Measurements from ENCODE around the gene ZKSCAN5. TPM values are rescaled to one million over a fixed set of nuclear protein-coding genes. Genes with fewer than 3 reads are reported as not detected.

The ZKSCAN5 gene
- total and polyA plus RNA-seq, 7 experiments from 2014 or later = 4.1 to 11.0 (median 8.1) TPM

- H3K4me3 Mint-ChIP-seq = peak within 1 kb of the TSS; percentile 94 to 99 (median 98)
- CTCF ChIA-PET = no interaction called here
- peaks cover 23 to 49% (median 35%) of the 10 kb centered on the region in 7 donors for H3K4me1 Mint-ChIP-seq
- Histone ChIP-seq H3K4me1 (ENCODE audit: control insufficient read depth in 2 of 2, insufficient read depth in 2 of 2, low read length in 2 of 2) (peaks cover 8 to 15% of the 10 kb centered on the region in 2 donors), H3K36me3 (ENCODE audit: control insufficient read depth in 2 of 3, insufficient read depth in 3 of 3, low read length in 3 of 3) (peaks cover 0 to 8% (median 0%) of the 10 kb centered on the region in 3 experiments), H3K4me3 (ENCODE audit: low read length) (peak within 1 kb of the TSS; percentile 86), H3K27me3 (ENCODE audit: control insufficient read depth in 2 of 2, insufficient read depth in 2 of 2, low read length in 2 of 2) (no peaks in the 10 kb centered on the region), H3K27ac (ENCODE audit: low read depth, low read length) (peak within 1 kb of the TSS; percentile 82), H3K9me3 (ENCODE audit: control insufficient read depth in 2 of 3, low read length in 3 of 3) (no peaks in the 10 kb centered on the region)
- H3K27ac Mint-ChIP-seq = peak within 1 kb of the TSS; percentile 87 to 98 (median 95)
- POLR2A ChIA-PET = interaction anchor here (0.7 to 2.2 kb wide), 8 partner anchors 9 to 1773 kb away, joined by 3 to 18 read pairs (median 8); partner anchors contain the start of genes BUD31, PDAP1, ZKSCAN5 and ZNF394
- peaks cover 0 to 5% (median 0%) of the 10 kb centered on the region in 5 donors for H3K27me3 Mint-ChIP-seq
- DNase-seq = peak; percentile 90 to 98 (median 95)
- intact Hi-C loops (cut with micrococcal nuclease) = loop anchor here (1.0 to 10.0 kb wide), 14 partner anchors 7 to 952 kb away; partner anchors contain the start of genes BUD31 (in 2 of the 2), PDAP1 (in 2 of the 2), ZKSCAN5 (in 2 of the 2) and ZNF394 (in 2 of the 2)
- H3K9me3 Mint-ChIP-seq = no peaks in the 10 kb centered on the region
- peak; percentile 99 for ATAC-seq
- H3K36me3 Mint-ChIP-seq = peaks cover 0 to 12% (median 4%) of the 10 kb centered on the region in 5 donors
These were observed 31.7 kb upstream of the ZKSCAN5 start, which contains the start of gene ZNF789 for GRCh38 chr7:99472561-99473314. Gene ZNF789 (plus strand): TSS chr7:99472890. CDS start chr7:99476457, 3,567 bp downstream.

GRCh38 chr7:99473315-99473596, 31.2 kb upstream of the ZKSCAN5 start:
- ATAC-seq = no peak
- Histone ChIP-seq H3K9me3 (ENCODE audit: control insufficient read depth in 2 of 3, low read length in 3 of 3) (no peaks in the 10 kb centered on the region), H3K36me3 (ENCODE audit: control insufficient read depth in 2 of 3, insufficient read depth in 3 of 3, low read length in 3 of 3) (peaks cover 0 to 10% (median 0%) of the 10 kb centered on the region in 3 experiments), H3K27ac (ENCODE audit: low read depth, low read length) (peak overlapping the region; percentile 82), H3K4me1 (ENCODE audit: control insufficient read depth in 2 of 2, insufficient read depth in 2 of 2, low read length in 2 of 2) (peaks cover 10 to 20% of the 10 kb centered on the region in 2 donors), H3K27me3 (ENCODE audit: control insufficient read depth in 2 of 2, insufficient read depth in 2 of 2, low read length in 2 of 2) (no peaks in the 10 kb centered on the region), H3K4me3 (ENCODE audit: low read length) (peak overlapping the region; percentile 86)
- Mint-ChIP-seq H3K27ac (peak overlapping the region; percentile 87 to 98 (median 95)), H3K36me3 (peaks cover 0 to 15% (median 4%) of the 10 kb centered on the region in 5 donors), H3K9me3 (no peaks in the 10 kb centered on the region), H3K4me3 (peak overlapping the region; percentile 94 to 99 (median 98)), H3K27me3 (peaks cover 0 to 5% (median 0%) of the 10 kb centered on the region in 5 donors), H3K4me1 (peaks cover 27 to 54% (median 40%) of the 10 kb centered on the region in 7 donors)
- intact Hi-C loops (cut with micrococcal nuclease) = loop anchor here (1.0 to 10.0 kb wide), 4 partner anchors 8 to 952 kb away; partner anchors contain the start of genes MEPCE (in 1 of the 2), SMURF1 (in 1 of the 2), TMEM130 (in 1 of the 2) and TRRAP (in 1 of the 2)
- peak in 2 of 9 donors; percentile 26 to 28 for DNase-seq
- ChIA-PET CTCF (no interaction called here), POLR2A (interaction anchor here (0.7 to 2.2 kb wide), 7 partner anchors 10 to 1772 kb away, joined by 3 to 11 read pairs (median 7); partner anchors contain the start of genes BUD31, PDAP1, ZKSCAN5 and ZNF655)

GRCh38 chr7:99476107-99476506, 28.4 kb upstream of the ZKSCAN5 start:
- no peak for ATAC-seq
- peaks cover 0 to 28% (median 0%) of the 10 kb centered on the region in 3 experiments for H3K36me3 ChIP-seq (ENCODE audit: control insufficient read depth in 2 of 3, insufficient read depth in 3 of 3, low read length in 3 of 3)
- peaks cover 38 to 62% (median 45%) of the 10 kb centered on the region in 7 donors for H3K4me1 Mint-ChIP-seq
- H3K27me3 Mint-ChIP-seq = peaks cover 0 to 1% (median 0%) of the 10 kb centered on the region in 5 donors
- intact Hi-C loops (cut with micrococcal nuclease) = loop anchor here in 1 of 2 donors (10.0 kb wide), 2 partner anchors 601 to 949 kb away; partner anchors contain the start of genes MEPCE, TMEM130, TRRAP and ZCWPW1
- ChIA-PET POLR2A (interaction anchor here (0.9 to 2.0 kb wide), 6 partner anchors 9 to 96 kb away, joined by 3 to 7 read pairs (median 4); partner anchors contain the start of genes FAM200A and ZKSCAN5), CTCF (no interaction called here)
- H3K4me3 ChIP-seq (ENCODE audit: low read length) = no peak overlapping the region
- H3K36me3 Mint-ChIP-seq = peaks cover 0 to 20% (median 4%) of the 10 kb centered on the region in 5 donors
- H3K4me3 Mint-ChIP-seq = peak overlapping the region in 1 of 10 donors; percentile 38
- no peaks in the 10 kb centered on the region for H3K9me3 Mint-ChIP-seq
- H3K27me3 ChIP-seq (ENCODE audit: control insufficient read depth in 2 of 2, insufficient read depth in 2 of 2, low read length in 2 of 2) = no peaks in the 10 kb centered on the region
- DNase-seq = no peak
- no peaks in the 10 kb centered on the region for H3K9me3 ChIP-seq (ENCODE audit: control insufficient read depth in 2 of 3, low read length in 3 of 3)
- H3K27ac ChIP-seq (ENCODE audit: low read depth, low read length) = no peak overlapping the region
- peaks cover 17 to 27% of the 10 kb centered on the region in 2 donors for H3K4me1 ChIP-seq (ENCODE audit: control insufficient read depth in 2 of 2, insufficient read depth in 2 of 2, low read length in 2 of 2)
- peak overlapping the region in 6 of 9 donors; percentile 17 to 71 (median 36) for H3K27ac Mint-ChIP-seq

GRCh38 chr7:99478464-99479440, 25.7 kb upstream of the ZKSCAN5 start:
- DNase-seq (no peak), ATAC-seq (no peak)
- Mint-ChIP-seq H3K9me3 (no peaks in the 10 kb centered on the region), H3K4me1 (peaks cover 29 to 42% (median 33%) of the 10 kb centered on the region in 7 donors), H3K27me3 (no peaks in the 10 kb centered on the region), H3K36me3 (peaks cover 3 to 26% (median 7%) of the 10 kb centered on the region in 5 donors), H3K27ac (peak overlapping the region; percentile 40 to 89 (median 74)), H3K4me3 (peak overlapping the region in 7 of 10 donors; percentile 12 to 72 (median 52))
- ChIA-PET CTCF (interaction anchor here (0.6 kb wide), 2 partner anchors 58 to 90 kb away, joined by 3 to 4 read pairs; no protein-coding TSS in a partner anchor), POLR2A (interaction anchor here (0.9 to 1.2 kb wide), 3 partner anchors 13 to 21 kb away, joined by 3 to 4 read pairs (median 3); partner anchors contain the start of genes ATP5MF and ZNF394)
- Histone ChIP-seq H3K4me3 (ENCODE audit: low read length) (no peak overlapping the region), H3K4me1 (ENCODE audit: control insufficient read depth in 2 of 2, insufficient read depth in 2 of 2, low read length in 2 of 2) (peaks cover 12 to 21% of the 10 kb centered on the region in 2 donors), H3K36me3 (ENCODE audit: control insufficient read depth in 2 of 3, insufficient read depth in 3 of 3, low read length in 3 of 3) (peaks cover 0 to 29% (median 0%) of the 10 kb centered on the region in 3 experiments), H3K27ac (ENCODE audit: low read depth, low read length) (peak overlapping the region; percentile 52), H3K9me3 (ENCODE audit: control insufficient read depth in 2 of 3, low read length in 3 of 3) (no peaks in the 10 kb centered on the region), H3K27me3 (ENCODE audit: control insufficient read depth in 2 of 2, insufficient read depth in 2 of 2, low read length in 2 of 2) (no peaks in the 10 kb centered on the region)
- intact Hi-C loops (cut with micrococcal nuclease) = loop anchor here in 1 of 2 donors (10.0 kb wide), 2 partner anchors 604 to 946 kb away; partner anchors contain the start of genes MEPCE, TMEM130, TRRAP and ZCWPW1

- Histone ChIP-seq H3K4me3 (ENCODE audit: low read length) (no peak overlapping the region), H3K4me1 (ENCODE audit: control insufficient read depth in 2 of 2, insufficient read depth in 2 of 2, low read length in 2 of 2) (no peaks in the 10 kb centered on the region), H3K9me3 (ENCODE audit: control insufficient read depth in 2 of 3, low read length in 3 of 3) (no peaks in the 10 kb centered on the region), H3K36me3 (ENCODE audit: control insufficient read depth in 2 of 3, insufficient read depth in 3 of 3, low read length in 3 of 3) (peaks cover 0 to 24% (median 0%) of the 10 kb centered on the region in 3 experiments), H3K27ac (ENCODE audit: low read depth, low read length) (no peak overlapping the region), H3K27me3 (ENCODE audit: control insufficient read depth in 2 of 2, insufficient read depth in 2 of 2, low read length in 2 of 2) (no peaks in the 10 kb centered on the region)
- DNase-seq = no peak
- H3K4me3 Mint-ChIP-seq = no peak overlapping the region
- peaks cover 0 to 7% (median 0%) of the 10 kb centered on the region in 11 donors for H3K9me3 Mint-ChIP-seq
- no peaks in the 10 kb centered on the region for H3K27me3 Mint-ChIP-seq
- H3K4me1 Mint-ChIP-seq = peaks cover 0 to 8% (median 4%) of the 10 kb centered on the region in 7 donors
- intact Hi-C loops (cut with micrococcal nuclease) = no loop called here
- ChIA-PET POLR2A (interaction anchor here (1.4 kb wide), 1 partner anchor 10 kb away, joined by 3 read pairs; no protein-coding TSS in a partner anchor), CTCF (interaction anchor here (0.6 kb wide), 1 partner anchor 1205 kb away, joined by 3 read pairs; no protein-coding TSS in a partner anchor)
- peak overlapping the region in 1 of 9 donors; percentile 39 for H3K27ac Mint-ChIP-seq
- peaks cover 0 to 58% (median 19%) of the 10 kb centered on the region in 5 donors for H3K36me3 Mint-ChIP-seq
- no peak for ATAC-seq
These were observed 19.4 kb upstream of the ZKSCAN5 start for GRCh38 chr7:99485094-99485493.

All from naive thymus-derived CD4-positive, alpha-beta T cell (primary cell).